Measurements from ENCODE around the gene EIF4G3.

DNA sequence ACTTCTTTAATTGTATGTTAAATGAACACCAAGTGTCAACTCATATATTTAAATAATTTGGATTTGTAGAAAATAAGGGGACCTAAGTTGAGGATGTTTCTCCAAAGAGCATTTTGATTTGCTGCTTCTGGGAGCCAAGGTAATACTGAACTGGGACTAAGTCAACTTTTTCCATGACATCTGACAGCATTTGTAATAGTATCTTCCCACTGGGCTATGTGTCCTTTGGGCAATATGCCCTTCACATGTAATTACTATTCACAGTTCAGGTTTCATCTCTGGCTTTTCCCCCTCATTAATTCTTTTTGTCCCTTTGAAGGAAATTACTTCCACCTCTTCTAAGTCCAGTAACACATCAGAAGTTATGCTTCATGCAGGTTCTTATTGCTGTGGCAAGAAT, 352.9 kb downstream of the EIF4G3 start:
- TF ChIP-seq, protein P1, sequence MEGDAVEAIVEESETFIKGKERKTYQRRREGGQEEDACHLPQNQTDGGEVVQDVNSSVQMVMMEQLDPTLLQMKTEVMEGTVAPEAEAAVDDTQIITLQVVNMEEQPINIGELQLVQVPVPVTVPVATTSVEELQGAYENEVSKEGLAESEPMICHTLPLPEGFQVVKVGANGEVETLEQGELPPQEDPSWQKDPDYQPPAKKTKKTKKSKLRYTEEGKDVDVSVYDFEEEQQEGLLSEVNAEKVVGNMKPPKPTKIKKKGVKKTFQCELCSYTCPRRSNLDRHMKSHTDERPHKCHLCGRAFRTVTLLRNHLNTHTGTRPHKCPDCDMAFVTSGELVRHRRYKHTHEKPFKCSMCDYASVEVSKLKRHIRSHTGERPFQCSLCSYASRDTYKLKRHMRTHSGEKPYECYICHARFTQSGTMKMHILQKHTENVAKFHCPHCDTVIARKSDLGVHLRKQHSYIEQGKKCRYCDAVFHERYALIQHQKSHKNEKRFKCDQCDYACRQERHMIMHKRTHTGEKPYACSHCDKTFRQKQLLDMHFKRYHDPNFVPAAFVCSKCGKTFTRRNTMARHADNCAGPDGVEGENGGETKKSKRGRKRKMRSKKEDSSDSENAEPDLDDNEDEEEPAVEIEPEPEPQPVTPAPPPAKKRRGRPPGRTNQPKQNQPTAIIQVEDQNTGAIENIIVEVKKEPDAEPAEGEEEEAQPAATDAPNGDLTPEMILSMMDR (IDR thresholded peaks at IDR 0.05) = no peak
- no peak for TF ChIP-seq POLR2A (IDR thresholded peaks at IDR 0.05)

Data from lower leg skin (tissue), 3 donors.